Activated CD4-positive, alpha-beta T cell treated with anti-CD3 and anti-CD28 coated beads, Interleukin-2, amount 50 U/mL, for 24 hours (primary cell): ENCODE results near the gene SUCLG2.

Source experiments
- DNase-seq, 2 donors: peaks; one replicate each; pipeline ENCODE4 v3.0.0-alpha.2; 2020; ENCODE audit warnings: low read depth in 1 of 2, low spot score in 1 of 2

The SUCLG2 gene

GRCh38 chr3:67461667-67462142, 192.7 kb downstream of the SUCLG2 start:
- DNase-seq = no peak

- DNase-seq = no peak
Measured at GRCh38 chr3:67460841-67461510, 193.4 kb downstream of the SUCLG2 start.

GRCh38 chr3:67459796-67460195, 194.6 kb downstream of the SUCLG2 start:
- DNase-seq = no peak

GRCh38 chr3:67458896-67459530, 195.4 kb downstream of the SUCLG2 start:
- DNase-seq = no peak

- no peak for DNase-seq
Measured at GRCh38 chr3:67458408-67458807, 196.0 kb downstream of the SUCLG2 start.

GRCh38 chr3:67453628-67454027, 200.8 kb downstream of the SUCLG2 start:
- no peak for DNase-seq

GRCh38 chr3:67450153-67450552, 204.3 kb downstream of the SUCLG2 start:
- DNase-seq = no peak

- no peak for DNase-seq
Measured at GRCh38 chr3:67447393-67447792, 207.0 kb downstream of the SUCLG2 start.

- no peak for DNase-seq
Measured at GRCh38 chr3:67437789-67438188, 216.6 kb downstream of the SUCLG2 start.

- no peak for DNase-seq
Measured at GRCh38 chr3:67437090-67437489, 217.3 kb downstream of the SUCLG2 start.

GRCh38 chr3:67433109-67433508, 221.3 kb downstream of the SUCLG2 start:
- no peak for DNase-seq

- no peak for DNase-seq
Measured at GRCh38 chr3:67431887-67432286, 222.5 kb downstream of the SUCLG2 start.

- no peak for DNase-seq
Measured at GRCh38 chr3:67423722-67424121, 230.7 kb downstream of the SUCLG2 start.

- no peak for DNase-seq
Measured at GRCh38 chr3:67421912-67422311, 232.5 kb downstream of the SUCLG2 start.

- DNase-seq = no peak
Measured at GRCh38 chr3:67419779-67420178, 234.6 kb downstream of the SUCLG2 start.

GRCh38 chr3:67419218-67419529, 235.2 kb downstream of the SUCLG2 start:
- DNase-seq = no peak

- DNase-seq = no peak
Measured at GRCh38 chr3:67418426-67419217, 235.8 kb downstream of the SUCLG2 start.

GRCh38 chr3:67416703-67417102, 237.7 kb downstream of the SUCLG2 start:
- DNase-seq = no peak

GRCh38 chr3:67415511-67415910, 238.9 kb downstream of the SUCLG2 start:
- DNase-seq = no peak

GRCh38 chr3:67414740-67415139, 239.7 kb downstream of the SUCLG2 start:
- no peak for DNase-seq

GRCh38 chr3:67405193-67405592, 249.2 kb downstream of the SUCLG2 start:
- no peak for DNase-seq

- DNase-seq = no peak
Measured at GRCh38 chr3:67402873-67403272, 251.5 kb downstream of the SUCLG2 start.
